GM12878 (cell line): ENCODE measurements around the gene GRHL1. TPM values are rescaled to one million over a fixed set of nuclear protein-coding genes. Genes with fewer than 3 reads are reported as not detected.
"Not testable (repeated sequence)": the region's sequence is repeated elsewhere in the genome, so short reads cannot be mapped to it uniquely, and the experiment has no call there.

Source experiments
- ATAC-seq: fragments of 200-7000 bp; cut with Tn5 transposase; 3 replicates; pipeline ENCODE4 v1.9.1; 2020; ENCODE audit warnings: mild to moderate bottlenecking, moderate library complexity
- BruUV-seq: library from RNA; stranded (reverse); fragments of 400-500 nt; replicated peaks from 2 replicates; lab custom pipeline; 2021; lab: Mats Ljungman, UMichigan
- CTCF ChIA-PET: fragments of 300-600 bp; sonication (Branson Sonifier 250); formaldehyde crosslinking; extraction: SDS; loops from one replicate; lab custom pipeline; 2021; ENCODE audit warnings: inconsistent platforms; lab: Yijun Ruan, JAX
- POLR2A ChIA-PET: fragments of 350-600 bp; formaldehyde crosslinking; extraction: SDS; loops from one replicate; lab custom pipeline; 2021; ENCODE audit warnings: inconsistent platforms; lab: Charles Lee
- RAD21 ChIA-PET: fragments of 300-600 bp; sonication (Branson Sonifier 250); formaldehyde crosslinking; loops from one replicate; lab custom pipeline; 2023; ENCODE audit warnings: antibody characterized with exemption; ENCODE audit not compliant: unreplicated experiment; lab: Charles Lee
- SMC1A ChIA-PET: fragments of 300-600 bp; sonication (Branson Sonifier 250); formaldehyde crosslinking; loops from one replicate; lab custom pipeline; 2023; ENCODE audit not compliant: unreplicated experiment, uncharacterized antibody; lab: Charles Lee
- DNase-seq: peaks from one replicate; pipeline ENCODE4 v3.0.0-alpha.2; 2011; ENCODE audit warnings: low read depth, low spot score
- FAIRE-seq: peaks from 3 replicates; lab custom pipeline; 2011; peaks lifted over from hg19 to GRCh38; lab: Jason Lieb, UNC
- H2AFZ ChIP-seq: 2 replicates; pipeline ENCODE4 v1.6.0; 2011; ENCODE audit warnings: low read depth, low read length, control low read depth; ENCODE audit not compliant: control insufficient read depth
- H3K27ac ChIP-seq: 2 replicates; pipeline ENCODE4 v1.5.1; 2011; ENCODE audit warnings: control low read depth; ENCODE audit not compliant: control insufficient read depth, insufficient read depth
- H3K27me3 ChIP-seq, 2 experiments: replicated peaks in 1 of 2; 2 replicates each; pipeline versions ENCODE4 v1.6.0 to v1.6.1; 2011; ENCODE audit warnings: low read length in 1 of 2; ENCODE audit not compliant: control insufficient read depth in 2 of 2, insufficient read depth in 2 of 2
- H3K36me3 ChIP-seq, 2 experiments: 2 replicates each; pipeline ENCODE4 v1.5.1; 2011; ENCODE audit warnings: low read length in 1 of 2; ENCODE audit not compliant: control insufficient read depth in 2 of 2, insufficient read depth in 2 of 2
- H3K4me1 ChIP-seq: 2 replicates; pipeline ENCODE4 v1.6.1; 2011; ENCODE audit warnings: mild to moderate bottlenecking, low read length, moderate library complexity, mixed read lengths; ENCODE audit not compliant: control insufficient read depth, insufficient read depth
- H3K4me2 ChIP-seq: 2 replicates; pipeline ENCODE4 v1.6.0; 2011; ENCODE audit warnings: control low read depth; ENCODE audit not compliant: control insufficient read depth, insufficient read depth
- H3K4me3 ChIP-seq: fragments of 200-600 bp; sonication (generic); 2 replicates; pipeline ENCODE4 v1.5.1; 2016
- H3K79me2 ChIP-seq: 2 replicates; pipeline ENCODE4 v1.6.0; 2011; ENCODE audit warnings: low read length; ENCODE audit not compliant: control insufficient read depth, insufficient read depth
- H3K9ac ChIP-seq: 2 replicates; pipeline ENCODE4 v1.8.0; 2011; ENCODE audit warnings: low read length, control low read depth, mixed read lengths; ENCODE audit not compliant: control insufficient read depth, insufficient read depth
- H3K9me3 ChIP-seq: replicated peaks from 3 replicates; pipeline ENCODE4 v1.5.1; 2011; ENCODE audit warnings: mild to moderate bottlenecking, low read length; ENCODE audit not compliant: control insufficient read depth, insufficient read depth
- H4K20me1 ChIP-seq: 2 replicates; pipeline ENCODE4 v1.6.0; 2011; ENCODE audit not compliant: control insufficient read depth, insufficient read depth
- BCL3 ChIP-seq: IDR thresholded peaks from 2 replicates; pipeline ENCODE4 v1.6.1; 2011; ENCODE audit warnings: borderline replicate concordance, low read depth, mild to moderate bottlenecking, moderate library complexity, low read length; ENCODE audit not compliant: insufficient read depth, poor library complexity, severe bottlenecking
- TCF3 ChIP-seq: IDR thresholded peaks from 2 replicates; pipeline ENCODE4 v1.6.1; 2012; ENCODE audit warnings: low read depth, mild to moderate bottlenecking, low read length, borderline replicate concordance; ENCODE audit not compliant: insufficient read depth
- WGBS: methylation state at CpG from one replicate; pipeline ENCODE4 v1.1.6; 2016; ENCODE audit warnings: low lambda C conversion rate; ENCODE audit not compliant: insufficient replicate concordance, insufficient coverage; ENCODE audit errors: missing lambda C conversion rate; 5-methylcytosine and 5-hydroxymethylcytosine counted together
- in situ Hi-C: fragments of 300-500 bp; cut with MboI; formaldehyde crosslinking; loops from 9 replicates; pipeline ENCODE4 v1.14.3; 2018; ENCODE audit warnings: mixed read lengths
- intact Hi-C: fragments of 100-400 bp; cut with micrococcal nuclease; formaldehyde crosslinking; loops from one replicate; pipeline ENCODE4 v1.14.2; 2022; ENCODE audit not compliant: unreplicated experiment
- polyA plus RNA-seq, 11 experiments: library from polyadenylated mRNA; depleted of rRNA in 4 of 11; unstranded in 6 of 11; stranded (reverse) in 5 of 11; fragments of >200 nt; fragmentation: Nextera tagmentation in 4 of 11; fragmentation: Illumina TruSeq in 1 of 11; extraction: Ambion mirVana in 4 of 11; extraction: Trizol in 1 of 11; gene quantifications; 1 replicate in 1 of 11; 2 replicates in 10 of 11; pipeline versions ENCODE4 v1.2.1 to v1.2.3, GENCODE V29; 2011 to 2016; ENCODE audit warnings: inconsistent platforms in 2 of 11, missing spikeins in 2 of 11, low read depth in 1 of 11
- total RNA-seq, 4 experiments: library from RNA; depleted of rRNA in 3 of 4; stranded (reverse); fragments of >200 nt in 3 of 4; fragmentation: Illumina TruSeq in 1 of 4; extraction: Trizol in 1 of 4; gene quantifications; 2 replicates each; pipeline versions ENCODE4 v1.2.1 to v1.2.3, GENCODE V29; 2013 to 2021

GRHL1 gene
- total and polyA plus RNA-seq, 10 of the 15 experiments (the other 5 are each of a cell fraction or from before 2014, with no cell fraction given): 0.09 to 0.81 (median 0.28) TPM; not detected in 1

- H3K79me2 ChIP-seq, RAD21 ChIA-PET, in situ Hi-C loops, H4K20me1 ChIP-seq, H3K4me3 ChIP-seq: not testable (repeated sequence)
- TF ChIP-seq TCF3 (0 out of 2 replicates have a peak, but pooled peaks have one; percentile 18), BCL3 (peak; percentile 87)
- TF ChIP-seq, all 136 proteins: peak for 2; not testable (repeated sequence) for 134
- H2AFZ ChIP-seq, H3K9me3 ChIP-seq, POLR2A ChIA-PET, H3K4me1 ChIP-seq, ATAC-seq, intact Hi-C loops, H3K9ac ChIP-seq, H3K27ac ChIP-seq, CTCF ChIA-PET, H3K27me3 ChIP-seq, H3K36me3 ChIP-seq, BruUV-seq, DNase-seq, H3K4me2 ChIP-seq, FAIRE-seq, SMC1A ChIA-PET: not testable (repeated sequence)
- WGBS: 96% methylated on average over 43 of the region's 43 CpGs
These were observed 62.3 kb downstream of the GRHL1 start for GRCh38 chr2:10013651-10014417.
